Hematopoietic multipotent progenitor cell treated with erythropoietin and hydrocortisone succinate and interleukin-3 and kit ligand, for 4 days (in vitro differentiated cells): ENCODE measurements around the gene SCARF2.
"Not testable (repeated sequence)": the region's sequence is repeated elsewhere in the genome, so short reads cannot be mapped to it uniquely, and the experiment has no call there.

ENCODE experiments used
- DNase-seq: peaks from one replicate; pipeline ENCODE4 v3.0.0-alpha.2; 2015

SCARF2 gene

GRCh38 chr22:20391222-20391621 lies 46.4 kb downstream of the SCARF2 start:
- DNase-seq: no peak

DNA sequence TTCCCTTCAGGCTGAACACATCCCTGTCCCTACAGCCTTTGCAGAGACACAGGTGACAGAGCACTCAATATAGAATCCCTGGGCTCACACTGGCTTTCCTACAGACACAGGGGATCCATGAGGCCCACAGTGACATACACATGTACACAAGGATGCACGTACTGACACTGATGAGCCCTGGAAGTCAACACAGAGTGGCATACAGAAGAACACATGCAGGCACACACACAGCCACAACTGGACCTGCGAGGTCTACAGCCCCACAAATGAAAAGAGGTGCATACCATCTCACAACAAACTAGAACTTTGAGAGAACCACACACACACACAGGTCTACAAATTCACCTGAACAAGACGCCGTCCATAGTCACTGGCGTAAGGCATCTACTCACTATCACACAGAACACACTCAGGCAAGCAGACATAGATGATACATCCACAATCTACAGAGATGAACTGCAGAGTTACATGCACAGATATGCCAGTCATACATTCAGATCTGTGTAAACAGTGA lies 47.2 kb downstream of the SCARF2 start:
- DNase-seq: no peak

DNA sequence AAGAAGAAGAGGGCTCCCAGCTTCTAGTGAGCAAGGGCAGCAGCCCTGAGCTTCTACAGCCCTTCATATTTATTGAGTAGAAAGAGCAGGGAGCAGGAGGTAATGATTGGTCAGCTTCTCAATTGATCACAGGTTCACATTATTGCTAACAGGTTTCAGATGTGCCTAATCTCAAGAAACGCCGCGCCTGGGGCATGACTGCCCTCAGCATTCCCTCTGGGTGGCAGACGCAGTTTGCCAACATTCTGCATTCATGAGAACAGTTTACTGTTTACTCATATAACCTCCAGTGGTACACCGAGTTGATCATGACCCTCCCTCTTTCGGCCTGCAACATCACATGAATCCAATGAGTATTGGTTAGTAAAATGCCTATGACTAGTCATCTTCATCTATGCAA lies 48.3 kb downstream of the SCARF2 start:
- DNase-seq: no peak

DNA sequence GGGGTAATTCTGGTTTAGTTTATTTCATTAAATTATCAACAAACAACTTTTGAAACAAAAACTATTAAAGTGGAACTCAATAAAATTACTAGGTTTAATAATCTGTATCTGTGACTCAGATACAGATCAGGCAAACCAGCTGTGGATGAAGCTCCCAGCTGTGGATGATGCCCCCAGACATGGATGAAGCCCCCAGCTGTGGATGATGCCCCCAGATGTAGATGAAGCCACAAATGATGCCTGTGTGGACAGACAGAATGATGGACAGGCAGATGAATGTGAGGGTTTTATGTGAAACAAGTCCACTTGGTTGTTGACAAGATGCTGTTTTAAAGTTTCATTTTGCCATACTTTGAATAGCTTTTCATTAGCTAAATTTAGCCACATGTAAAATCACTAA lies 49.4 kb downstream of the SCARF2 start:
- DNase-seq: no peak

DNA sequence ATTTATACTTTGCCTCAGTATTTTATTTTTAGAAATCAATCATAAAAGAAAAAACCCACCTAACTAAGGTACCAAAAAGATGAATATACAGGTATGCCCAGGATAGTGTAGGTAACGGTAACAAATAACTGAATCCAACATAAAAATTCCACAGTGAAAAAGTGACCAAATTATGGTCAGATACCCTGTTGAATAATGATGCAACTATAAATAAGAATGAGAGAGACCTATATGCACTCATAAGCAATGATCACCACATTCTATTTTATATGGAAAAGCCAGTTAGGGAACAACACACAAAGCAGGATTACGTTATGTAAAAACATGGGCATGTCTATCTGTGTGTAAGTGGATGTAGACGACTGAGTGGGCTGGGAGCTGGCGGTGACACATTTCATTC lies 50.7 kb downstream of the SCARF2 start:
- DNase-seq: no peak

- DNase-seq: no peak
Observed at GRCh38 chr22:20386336-20386735, 51.3 kb downstream of the SCARF2 start.

DNA sequence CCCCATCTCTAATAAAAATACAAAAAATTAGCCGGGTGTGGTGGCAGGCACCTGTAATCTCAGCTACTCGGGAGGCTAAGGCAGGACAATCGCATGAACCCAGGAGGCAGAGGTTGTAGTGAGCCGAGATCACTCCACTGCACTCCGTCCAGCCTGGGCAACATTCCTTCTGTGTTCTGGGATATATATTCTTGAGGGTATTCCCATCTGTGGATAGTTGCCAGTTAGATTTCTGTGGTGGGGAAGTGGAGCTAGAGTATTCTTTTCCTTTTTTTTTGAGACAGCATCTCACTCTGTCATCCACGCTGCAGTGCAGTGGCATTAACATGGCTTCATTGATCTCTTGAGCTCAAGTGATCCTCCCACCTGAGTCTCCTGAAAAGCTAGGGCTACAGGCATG lies 52.8 kb downstream of the SCARF2 start:
- no peak for DNase-seq

GRCh38 chr22:20384171-20384570 lies 53.5 kb downstream of the SCARF2 start:
- DNase-seq: no peak

- no peak for DNase-seq
Observed at GRCh38 chr22:20383538-20383937, 54.1 kb downstream of the SCARF2 start.

GRCh38 chr22:20380486-20380885 lies 57.1 kb downstream of the SCARF2 start:
- DNase-seq: no peak

- not testable (repeated sequence) for DNase-seq
Observed at GRCh38 chr22:20378684-20379083, 58.9 kb downstream of the SCARF2 start.

- no peak for DNase-seq
Observed at GRCh38 chr22:20378110-20378509, 59.5 kb downstream of the SCARF2 start.

DNA sequence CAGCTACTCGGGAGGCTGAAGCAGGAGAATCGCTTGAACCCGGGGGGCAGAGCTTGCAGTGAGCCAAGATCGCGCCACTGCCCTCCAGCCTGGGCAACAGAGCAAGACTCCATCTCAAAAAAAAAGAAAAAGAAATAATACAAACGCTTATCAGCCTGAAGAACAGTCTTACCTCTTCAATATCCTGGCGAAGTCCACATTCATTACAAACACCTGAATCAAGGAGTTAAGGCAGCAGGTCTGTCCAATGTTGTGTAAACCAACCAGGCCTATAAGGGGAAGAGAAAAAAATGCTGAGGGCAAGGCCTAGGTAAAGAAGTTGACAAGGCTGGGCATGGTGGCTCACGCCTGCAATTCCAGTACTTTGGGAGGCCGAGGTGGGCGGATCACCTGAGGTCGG lies 60.6 kb downstream of the SCARF2 start:
- not testable (repeated sequence) for DNase-seq

DNA sequence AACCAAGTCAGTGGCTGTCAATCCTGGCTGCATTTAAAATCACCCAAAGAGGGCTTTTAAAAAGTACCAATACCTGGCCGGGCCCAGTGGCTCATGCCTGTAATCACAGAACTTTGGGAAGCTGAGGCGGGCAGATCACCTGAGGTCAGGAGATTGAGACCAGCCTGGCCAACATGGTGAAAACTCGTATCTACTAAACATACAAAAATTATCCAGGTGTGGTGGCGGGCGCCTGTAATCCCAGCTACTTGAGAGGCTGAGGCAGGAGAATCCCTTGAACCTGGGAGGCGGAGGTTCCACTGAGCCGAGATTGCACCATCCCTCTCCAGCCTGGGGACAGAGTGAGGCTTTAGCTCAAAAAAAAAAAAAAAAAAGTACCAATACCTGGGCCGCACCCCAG lies 61.3 kb downstream of the SCARF2 start:
- DNase-seq: not testable (repeated sequence)
